Bone marrow (tissue), 2 donors: ENCODE measurements around the gene USP19.

ENCODE experiments used
- DNase-seq, 2 donors: peaks; one replicate each; lab custom pipeline; 2025; lab: John Stamatoyannopoulos, UW

The USP19 gene

GRCh38 chr3:49134471-49135265, 14.0 kb upstream of the USP19 start:
- DNase-seq = no peak

GRCh38 chr3:49133226-49133951, 12.8 kb upstream of the USP19 start:
- peak in 1 of 2 donors; percentile 26 for DNase-seq

- peak in 1 of 2 donors; percentile 41 for DNase-seq
These were observed 12.0 kb upstream of the USP19 start, which contains the start of gene LAMB2 for GRCh38 chr3:49132437-49133225. TSS of gene LAMB2 (minus strand) at chr3:49133050. CDS start at chr3:49132867, 183 bp downstream.

- DNase-seq = no peak
These were observed 11.4 kb upstream of the USP19 start for GRCh38 chr3:49132073-49132436.

GRCh38 chr3:49131576-49131975, 11.0 kb upstream of the USP19 start:
- no peak for DNase-seq

- DNase-seq = no peak
These were observed 10.4 kb upstream of the USP19 start for GRCh38 chr3:49131040-49131439.

- no peak for DNase-seq
These were observed 4.5 kb upstream of the USP19 start for GRCh38 chr3:49124991-49125670.

GRCh38 chr3:49124203-49124602, 3.6 kb upstream of the USP19 start:
- no peak for DNase-seq

- no peak for DNase-seq
These were observed 3.1 kb upstream of the USP19 start for GRCh38 chr3:49123687-49124086.

GRCh38 chr3:49122886-49123545, 2.4 kb upstream of the USP19 start:
- DNase-seq = no peak

GRCh38 chr3:49122451-49122850, 1.8 kb upstream of the USP19 start:
- no peak for DNase-seq

GRCh38 chr3:49122022-49122421, 1.4 kb upstream of the USP19 start:
- no peak for DNase-seq

- no peak for DNase-seq
These were observed 611 bp upstream of the USP19 start for GRCh38 chr3:49121132-49121736.

GRCh38 chr3:49120096-49120437, 556 bp downstream of the USP19 start:
- DNase-seq = no peak

GRCh38 chr3:49119439-49119838, 1.2 kb downstream of the USP19 start:
- DNase-seq = no peak

- no peak for DNase-seq
These were observed 1.6 kb downstream of the USP19 start for GRCh38 chr3:49119036-49119435.

- DNase-seq = no peak
These were observed 8.4 kb downstream of the USP19 start for GRCh38 chr3:49112262-49112661.

- DNase-seq = no peak
These were observed 9.3 kb downstream of the USP19 start for GRCh38 chr3:49111347-49111746.

- DNase-seq = no peak
These were observed 9.8 kb downstream of the USP19 start for GRCh38 chr3:49110780-49111179.

- DNase-seq = no peak
These were observed 12.3 kb downstream of the USP19 start for GRCh38 chr3:49108346-49108745.
